HUDEP-2 (cell line): Measurements from ENCODE around the gene BAG3.
"Not testable (repeated sequence)": the region's sequence is repeated elsewhere in the genome, so short reads cannot be mapped to it uniquely, and the experiment has no call there.

Source experiments
- DNase-seq, 76 experiments: peaks; one replicate each; lab custom pipeline; 2025; ENCODE audit not compliant: unreplicated experiment in 76 of 76; lab: John Stamatoyannopoulos, UW

Gene BAG3

GRCh38 chr10:119650692-119651513 is at the start of gene BAG3:
TSS of gene BAG3 (plus strand) at chr10:119651380. CDS start at chr10:119651676, 296 bp downstream.
- peak in 74 of 76 experiments; percentile 27 to 89 (median 78) for DNase-seq

- DNase-seq: peak in 24 of 76 experiments; percentile 3 to 46 (median 18)
Measured at GRCh38 chr10:119602241-119603095, 48.7 kb upstream of the BAG3 start.

GRCh38 chr10:119604468-119604867 is 46.7 kb upstream of the BAG3 start:
- no peak for DNase-seq

DNA sequence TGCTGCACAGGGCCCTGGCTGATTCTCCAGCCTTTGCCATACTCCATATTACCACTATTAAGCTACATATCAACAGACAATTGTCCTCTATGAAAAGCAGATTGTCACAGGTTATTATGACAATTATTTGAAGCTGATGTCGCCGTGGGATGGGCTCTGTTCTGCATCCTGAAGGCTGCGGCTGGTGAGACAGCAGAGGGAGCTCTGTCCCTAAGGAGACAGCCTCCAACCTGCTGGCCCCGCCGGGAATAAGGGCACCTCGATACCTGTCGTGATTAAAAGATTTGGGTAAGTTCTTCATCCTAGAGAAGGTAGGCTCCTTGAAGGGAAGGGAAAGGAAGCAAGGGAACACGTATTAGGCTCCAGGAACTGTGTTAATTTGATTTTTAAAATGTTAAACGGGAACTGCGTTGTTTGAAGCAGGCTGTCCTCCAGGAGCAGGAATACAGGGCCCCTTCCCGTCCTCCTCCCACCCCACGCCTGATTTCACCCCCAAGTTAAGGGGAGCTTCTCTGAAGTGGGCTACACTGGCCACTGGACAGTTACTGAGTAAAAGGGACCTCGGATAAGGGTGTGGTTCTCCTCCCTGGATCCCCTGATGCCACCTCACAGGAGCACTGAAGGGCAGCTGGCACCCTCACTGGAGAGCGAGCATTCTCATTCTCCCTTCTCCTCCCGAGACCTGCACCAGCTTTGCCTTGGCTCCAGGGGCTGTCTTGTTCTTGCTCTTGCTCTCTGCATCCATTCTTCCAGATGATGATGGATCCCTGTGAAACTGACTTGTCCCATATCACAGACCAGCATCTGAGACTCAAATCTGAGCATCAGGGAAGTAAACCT is 42.6 kb upstream of the BAG3 start:
- peak in 21 of 76 experiments; percentile 1 to 40 (median 13) for DNase-seq

- no peak for DNase-seq
Measured at GRCh38 chr10:119609516-119609915, 41.7 kb upstream of the BAG3 start.

GRCh38 chr10:119611433-119611832 is 39.7 kb upstream of the BAG3 start:
- no peak for DNase-seq

GRCh38 chr10:119613741-119614140 is 37.4 kb upstream of the BAG3 start:
- DNase-seq: no peak

GRCh38 chr10:119614686-119615085 is 36.5 kb upstream of the BAG3 start:
- DNase-seq: no peak

DNA sequence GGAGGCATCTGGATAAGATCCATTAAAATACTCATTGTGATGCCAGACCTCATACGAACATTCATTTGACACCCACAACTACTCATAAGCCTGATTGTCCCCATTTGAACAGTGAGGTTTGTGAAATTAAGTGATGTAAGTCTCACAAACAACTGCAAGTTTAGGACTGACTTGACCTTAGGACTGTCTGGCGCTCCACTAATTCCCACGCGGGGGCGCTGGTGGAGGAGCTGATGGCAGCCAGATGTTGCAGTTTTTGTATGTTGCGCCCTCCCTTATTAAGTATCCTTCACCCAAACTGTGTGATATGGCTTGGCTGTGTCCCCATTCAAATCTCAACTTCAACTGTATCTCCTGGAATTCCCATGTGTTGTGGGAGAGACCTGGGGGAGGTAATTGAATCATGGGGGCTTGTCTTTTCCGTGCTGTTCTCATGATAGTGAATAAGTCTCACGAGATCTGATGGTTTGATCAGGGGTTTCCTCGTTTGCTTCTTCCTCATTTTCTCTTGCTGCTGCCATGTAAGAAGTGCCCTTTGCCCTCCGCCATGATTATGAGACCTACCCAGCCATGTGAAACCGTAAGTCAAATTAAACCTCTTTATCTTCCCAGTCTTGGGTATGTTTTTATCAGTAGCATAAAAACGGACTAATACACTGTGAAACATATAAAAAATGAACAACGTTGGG is 34.2 kb upstream of the BAG3 start:
- DNase-seq: peak in 7 of 76 experiments; percentile 4 to 23 (median 9)

DNA sequence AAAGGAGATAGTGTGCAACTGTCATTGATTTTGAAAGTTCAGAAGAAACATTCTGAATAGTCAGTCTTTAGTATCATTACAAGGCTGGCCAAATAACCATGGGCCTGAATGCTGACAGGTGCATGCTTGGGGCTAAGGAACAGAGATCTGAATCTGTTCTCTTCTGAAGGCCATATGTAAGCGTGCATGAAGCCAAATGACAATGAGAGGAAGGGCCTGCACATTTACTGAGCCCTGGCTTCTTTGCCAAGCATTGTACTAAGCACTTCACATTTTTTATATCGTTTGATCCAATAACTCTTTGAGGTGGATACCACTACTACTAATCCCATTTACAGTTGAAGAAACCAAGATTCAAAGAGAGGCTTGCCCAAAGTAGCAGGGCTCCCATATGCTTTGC is 32.0 kb upstream of the BAG3 start:
- DNase-seq: no peak

- DNase-seq: not testable (repeated sequence)
Measured at GRCh38 chr10:119619811-119620210, 31.4 kb upstream of the BAG3 start.

DNA sequence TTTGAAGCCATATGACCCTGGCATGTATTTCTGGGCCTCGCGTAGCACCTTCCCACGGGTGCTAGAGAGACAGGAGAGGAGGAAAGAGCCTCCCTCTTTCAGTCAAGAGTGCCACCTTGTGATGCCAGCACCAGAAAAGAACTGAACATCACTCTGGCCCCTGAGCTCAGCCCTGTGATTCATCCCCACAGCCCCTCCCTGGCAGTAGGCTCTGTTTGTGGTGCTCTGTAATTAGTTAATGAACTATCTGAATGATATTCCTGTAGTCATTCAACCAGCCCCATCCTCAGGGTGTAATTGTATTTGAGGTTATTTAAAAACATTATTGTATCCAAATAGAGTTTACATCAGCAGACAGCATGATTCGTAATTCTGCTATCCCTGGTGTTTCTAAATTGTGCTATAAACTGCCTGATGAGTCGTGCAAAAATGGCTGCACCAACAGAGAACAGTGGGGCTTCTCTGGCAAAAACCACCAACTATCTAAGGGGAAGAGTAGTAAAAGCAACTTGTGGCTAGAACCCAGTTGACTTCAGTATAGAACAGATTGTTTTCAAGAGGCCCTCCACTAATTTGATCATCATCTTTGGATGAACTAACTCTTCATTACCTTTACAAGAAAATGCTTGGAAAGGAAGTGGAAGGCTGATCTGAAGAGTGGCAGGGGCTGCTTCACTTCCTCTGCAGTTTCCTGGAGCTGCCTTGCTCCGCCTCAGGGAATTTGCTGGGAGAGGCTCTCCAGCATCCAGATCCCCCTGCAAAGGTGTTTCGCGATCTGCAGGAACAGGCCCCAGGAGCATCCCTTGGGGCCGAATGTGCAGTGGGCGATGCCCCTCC is 30.7 kb upstream of the BAG3 start:
- DNase-seq: no peak

GRCh38 chr10:119621078-119621384 is 30.1 kb upstream of the BAG3 start:
- no peak for DNase-seq

DNA sequence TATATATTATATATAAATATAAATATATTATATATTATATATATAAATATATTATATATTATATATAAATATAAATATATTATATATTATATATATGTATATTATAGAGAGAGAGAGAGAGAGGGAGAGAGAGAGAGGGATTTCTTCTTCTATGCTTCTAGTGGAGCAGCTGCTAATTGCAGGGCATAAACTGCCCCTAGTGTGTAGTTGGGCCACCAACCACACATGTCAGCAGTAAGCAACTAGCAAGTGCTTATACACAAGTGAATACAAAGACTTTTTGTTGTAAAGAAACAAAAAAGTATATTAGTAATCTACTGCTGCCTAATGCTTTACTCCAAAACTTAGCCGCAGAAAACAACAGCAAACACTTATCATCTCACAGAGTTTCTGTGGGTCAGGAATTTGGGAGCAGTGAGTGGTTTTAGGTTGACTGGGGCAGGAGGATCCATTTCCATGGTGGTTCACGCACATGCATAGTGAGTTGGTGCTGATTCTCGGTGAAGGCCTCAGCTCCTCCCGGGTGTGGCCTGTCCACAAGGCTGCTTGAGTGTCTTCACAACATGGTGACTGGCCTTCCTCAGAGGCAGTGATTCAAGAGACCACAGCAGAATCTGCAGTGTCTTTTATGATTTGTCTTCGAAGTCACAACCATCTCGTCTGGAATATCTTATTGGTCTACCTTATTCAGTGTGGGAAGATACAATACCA is 25.5 kb upstream of the BAG3 start:
- no peak for DNase-seq

- DNase-seq: no peak
Measured at GRCh38 chr10:119630300-119630699, 20.9 kb upstream of the BAG3 start.

- DNase-seq: no peak
Measured at GRCh38 chr10:119633538-119634218, 17.5 kb upstream of the BAG3 start.

DNA sequence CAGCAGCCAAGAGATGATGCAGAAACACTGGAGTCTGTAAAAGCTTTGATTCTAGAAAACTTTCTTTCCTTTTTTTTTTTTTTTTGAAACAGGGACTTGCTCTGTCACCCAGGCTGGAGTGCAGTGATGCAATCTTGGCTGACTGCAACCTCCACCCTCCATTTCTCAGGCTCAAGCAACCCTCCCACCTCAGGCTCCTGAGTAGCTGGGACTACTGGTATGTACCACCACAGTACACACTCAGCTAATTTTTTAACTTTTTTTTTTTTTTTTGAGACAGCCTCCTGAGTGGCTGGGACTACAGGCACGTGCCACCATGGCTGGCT is 17.0 kb upstream of the BAG3 start:
- peak in 1 of 76 experiments; percentile 5 for DNase-seq

- no peak for DNase-seq
Measured at GRCh38 chr10:119637631-119638030, 13.5 kb upstream of the BAG3 start.
